GM21529 (cell line): ENCODE data around the gene ALDH3B2.
"Not testable (repeated sequence)": the region's sequence is repeated elsewhere in the genome, so short reads cannot be mapped to it uniquely, and the experiment has no call there.

Experiments used
- ATAC-seq: cut with Tn5 transposase; IDR thresholded peaks from one replicate; pipeline ENCODE4 v1.9.1; 2021; ENCODE audit not compliant: unreplicated experiment

The ALDH3B2 gene

GRCh38 chr11:67685641-67686332, 11.4 kb upstream of the ALDH3B2 start:
- not testable (repeated sequence) for ATAC-seq

GRCh38 chr11:67682126-67683034, 8.0 kb upstream of the ALDH3B2 start:
- ATAC-seq: not testable (repeated sequence)

- ATAC-seq: no peak
Measured at GRCh38 chr11:67680696-67681470, 6.5 kb upstream of the ALDH3B2 start.

GRCh38 chr11:67675058-67675747, 780 bp upstream of the ALDH3B2 start:
- ATAC-seq: no peak

- no peak for ATAC-seq
Measured at GRCh38 chr11:67673902-67674301, 521 bp downstream of the ALDH3B2 start.

DNA sequence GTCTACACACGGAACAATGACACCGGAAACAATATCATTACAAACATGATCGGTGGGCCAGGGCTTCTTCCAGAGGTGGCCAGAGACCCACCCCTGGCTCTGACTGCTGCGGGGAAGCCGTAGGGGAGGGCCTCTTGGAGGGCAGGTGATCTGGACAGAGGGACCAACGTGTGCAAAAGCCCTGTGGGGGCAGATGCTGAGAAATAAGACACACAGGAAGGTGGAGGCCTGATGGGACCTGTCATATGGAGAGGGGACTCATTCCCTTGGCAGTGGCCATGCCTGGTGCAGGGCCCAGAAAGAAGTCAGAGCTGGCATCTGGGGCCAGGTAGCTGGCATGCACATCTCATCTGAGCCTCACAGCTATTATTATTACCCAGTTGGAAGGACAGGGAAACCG, 1.1 kb downstream of the ALDH3B2 start:
- ATAC-seq: no peak

- ATAC-seq: no peak
Measured at GRCh38 chr11:67671211-67671520, 3.3 kb downstream of the ALDH3B2 start.

DNA sequence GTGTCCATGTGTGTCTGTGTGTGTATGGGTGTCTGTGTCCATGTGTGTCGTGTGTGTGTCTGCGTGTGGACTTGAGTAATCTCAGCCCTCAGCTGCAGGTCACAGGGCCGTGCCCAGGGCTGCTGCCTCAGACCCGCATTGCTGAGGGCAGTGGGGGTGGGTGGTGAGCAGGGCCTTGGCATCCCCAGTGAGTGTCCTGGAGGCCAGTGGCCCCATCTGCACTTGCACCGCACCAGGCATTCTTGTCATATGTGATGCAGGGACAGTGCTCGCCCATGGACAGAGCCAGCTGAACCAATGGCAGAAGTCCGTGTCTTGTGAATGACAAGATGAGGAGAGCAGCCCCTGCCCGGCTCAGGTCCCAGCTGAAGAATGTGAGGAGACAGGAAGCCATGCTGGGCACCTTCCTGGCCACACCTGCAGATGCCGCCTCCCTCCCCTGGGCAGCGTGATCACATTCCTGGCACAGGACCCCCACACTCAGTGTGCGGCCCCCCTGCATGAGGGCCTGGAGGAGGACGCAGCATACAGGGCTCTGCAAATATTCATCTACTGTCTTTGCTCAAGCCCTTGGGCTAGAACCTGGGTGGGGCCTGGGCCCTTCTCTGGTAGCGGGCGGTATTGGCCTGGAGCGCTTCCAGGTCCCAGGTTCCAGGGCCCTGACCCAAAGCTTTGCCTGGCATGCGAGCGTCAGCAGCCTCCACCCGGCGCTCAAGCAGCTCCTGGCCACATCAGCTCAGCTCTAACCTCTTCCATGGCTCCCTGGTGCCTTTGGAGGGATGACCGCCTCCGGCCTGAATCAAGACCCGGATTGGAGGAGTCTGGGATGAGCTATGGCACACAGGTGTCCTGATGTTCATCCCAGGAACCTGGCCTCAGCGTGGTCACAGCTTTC, 3.9 kb downstream of the ALDH3B2 start:
- ATAC-seq: no peak

DNA sequence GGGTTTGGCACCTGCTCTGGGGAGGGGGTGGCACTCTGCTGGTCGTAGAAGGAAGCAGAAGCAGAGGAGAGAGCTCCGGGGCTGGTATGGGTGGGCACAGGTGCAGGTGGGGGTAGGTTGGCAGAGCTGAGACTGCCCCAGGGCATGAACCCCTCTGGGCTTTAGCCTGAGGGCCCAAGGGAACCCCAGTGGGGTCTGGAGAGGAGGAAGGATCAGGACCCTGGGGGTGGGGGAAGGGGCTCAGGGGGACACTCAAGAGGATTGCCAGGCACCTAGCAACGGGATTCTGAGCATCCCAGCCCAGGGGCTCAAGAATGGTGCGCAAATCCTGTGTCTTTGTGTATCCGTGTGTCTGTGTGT, 6.3 kb downstream of the ALDH3B2 start:
- no peak for ATAC-seq

DNA sequence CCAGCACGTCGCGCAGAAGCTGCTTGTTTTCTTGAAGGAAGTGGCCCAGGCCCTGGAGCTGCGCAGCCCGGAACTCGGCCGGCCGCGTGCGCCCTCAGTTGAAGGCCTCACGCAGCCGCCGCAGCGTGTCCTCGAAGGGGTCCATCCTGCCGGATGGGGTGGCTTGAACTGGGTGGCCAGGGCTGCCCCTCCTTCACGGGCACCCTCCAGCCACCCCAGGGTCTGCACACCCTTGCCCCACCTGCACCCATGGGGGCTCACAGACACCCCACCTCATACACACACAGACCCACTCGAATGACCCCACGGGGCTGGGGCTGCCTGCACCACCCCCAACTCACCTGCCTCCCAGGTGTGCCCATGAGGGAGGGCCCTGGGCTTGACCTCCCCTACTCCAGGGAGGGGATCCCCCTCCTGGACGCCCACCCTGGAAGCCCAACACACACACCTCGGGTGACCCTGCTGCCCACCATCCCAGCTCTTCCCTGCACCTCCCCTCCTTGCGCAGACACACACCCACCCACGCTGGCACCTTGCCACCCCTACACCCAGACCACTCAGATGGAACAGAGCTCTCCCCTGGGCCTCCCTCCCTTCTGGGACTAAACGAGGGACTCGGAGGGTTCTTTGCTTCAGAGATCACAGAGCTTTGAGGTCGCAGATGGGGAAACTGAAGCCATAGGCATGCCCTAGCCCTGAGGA, 6.8 kb downstream of the ALDH3B2 start:
- ATAC-seq: no peak

DNA sequence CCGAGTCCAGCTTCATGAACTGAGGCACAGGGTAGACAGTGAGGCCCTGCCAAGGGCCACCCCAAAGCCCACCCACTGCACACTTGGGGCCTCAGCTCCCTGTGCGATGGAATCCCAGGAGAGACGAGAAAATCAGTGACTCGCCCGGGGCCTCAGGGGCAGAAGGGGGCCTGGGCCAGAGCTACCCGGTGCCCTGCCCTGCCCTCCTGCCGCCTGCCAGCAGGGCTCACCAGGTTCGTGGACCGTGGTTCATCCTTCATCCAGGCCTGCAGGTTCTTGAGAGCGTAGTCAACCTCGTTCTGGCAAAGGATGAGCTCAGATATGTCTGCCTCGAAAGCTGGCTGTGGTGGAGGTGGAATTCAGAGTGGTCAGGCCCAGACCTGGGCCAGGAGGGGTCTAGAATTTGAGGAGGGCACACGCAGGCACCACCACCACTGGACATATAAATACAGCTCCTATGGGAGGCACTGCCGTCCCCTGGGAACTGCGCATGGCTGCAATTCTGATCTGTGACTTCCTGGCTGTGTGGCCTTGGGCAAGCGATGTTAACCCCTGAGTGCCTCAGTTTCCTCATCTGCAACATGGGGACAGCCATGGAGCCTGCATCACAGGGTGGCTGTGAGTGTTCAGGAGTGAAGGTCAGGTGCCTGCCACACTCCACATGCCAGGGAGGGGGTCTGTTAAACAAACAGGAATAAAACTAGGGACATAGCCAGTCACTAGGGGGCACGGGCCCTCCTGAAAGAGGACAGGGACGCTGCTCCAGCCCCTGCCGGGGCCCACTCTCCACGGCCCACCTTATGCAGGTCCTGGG, 7.5 kb downstream of the ALDH3B2 start:
- ATAC-seq: no peak

GRCh38 chr11:67666303-67666645, 8.1 kb downstream of the ALDH3B2 start:
- ATAC-seq: no peak

DNA sequence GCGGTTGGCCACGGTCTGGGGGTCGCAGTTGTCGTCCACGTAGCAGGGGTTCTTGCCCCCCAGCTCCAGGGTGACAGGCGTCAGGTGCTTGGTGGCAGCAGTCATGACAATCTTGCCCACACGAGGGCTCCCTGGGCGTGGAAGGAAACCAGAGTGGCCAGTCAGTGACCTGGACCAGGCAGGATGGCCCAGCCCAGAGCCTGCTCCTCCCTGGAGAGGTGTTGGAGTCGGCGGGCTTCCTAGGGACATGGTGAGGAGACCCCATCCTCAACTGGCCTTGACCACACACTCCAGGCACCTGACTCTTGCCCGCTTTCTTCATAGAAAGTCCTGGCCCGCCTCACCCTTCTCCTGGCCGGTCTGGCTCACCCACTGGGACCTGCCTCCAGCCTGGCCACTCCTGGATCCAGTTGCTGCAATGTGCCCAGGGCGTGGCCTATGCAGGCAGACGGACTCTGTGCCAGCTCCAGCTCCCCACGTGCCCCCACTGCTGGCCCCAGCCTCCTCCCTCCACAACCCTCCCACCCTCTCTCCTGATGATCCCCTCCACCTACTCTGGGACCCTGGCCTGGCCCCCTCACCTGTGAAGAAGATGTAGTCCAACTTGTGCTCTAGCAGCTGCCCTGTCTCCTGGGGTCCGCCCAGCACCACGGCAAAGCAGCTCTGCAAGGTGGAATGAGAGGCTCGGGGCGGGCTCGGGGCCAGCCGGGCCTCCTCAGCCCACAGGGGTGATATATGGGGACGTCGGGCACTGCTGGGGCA, 8.7 kb downstream of the ALDH3B2 start:
- no peak for ATAC-seq

DNA sequence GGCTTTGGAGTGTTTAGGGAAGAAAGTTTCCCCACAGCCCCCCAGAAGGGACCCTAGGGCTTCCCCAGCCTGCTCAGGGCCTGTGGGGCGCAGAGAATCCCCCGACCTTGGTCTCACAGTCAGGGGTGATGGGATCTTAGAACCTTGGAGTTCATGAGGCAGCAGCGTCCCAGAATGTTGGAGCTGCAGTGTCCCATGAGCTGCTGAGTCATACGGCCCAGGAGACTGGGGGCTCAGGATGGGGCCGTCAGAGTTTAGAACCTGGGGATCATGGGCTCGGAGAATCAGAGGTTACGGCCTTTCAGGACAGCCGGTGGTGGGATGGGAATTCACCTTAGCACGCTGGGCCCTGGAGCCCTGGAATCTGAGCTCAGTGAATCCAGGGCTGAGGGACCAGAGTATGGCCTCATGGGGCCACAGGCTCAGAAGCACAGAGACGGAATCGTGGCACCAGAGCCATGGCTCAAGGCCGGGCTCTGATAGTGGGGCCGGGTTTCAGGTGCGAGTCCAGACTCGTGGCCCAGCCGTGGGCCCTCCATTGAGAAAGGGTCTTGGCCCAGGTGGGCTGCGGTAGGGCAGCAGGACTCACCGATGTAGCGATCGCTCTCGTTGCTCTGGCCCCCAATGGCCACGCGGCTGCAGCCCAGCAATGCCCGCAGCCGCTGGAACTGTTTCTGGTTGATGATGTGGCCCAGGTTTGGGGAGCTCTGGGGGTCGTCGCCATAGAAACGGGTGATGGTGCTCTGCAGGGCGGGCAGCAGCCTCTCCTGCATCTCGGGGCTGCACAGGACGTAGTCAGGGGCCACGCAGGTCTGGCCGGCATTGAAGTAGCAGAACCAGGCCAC, 9.5 kb downstream of the ALDH3B2 start:
- no peak for ATAC-seq

DNA sequence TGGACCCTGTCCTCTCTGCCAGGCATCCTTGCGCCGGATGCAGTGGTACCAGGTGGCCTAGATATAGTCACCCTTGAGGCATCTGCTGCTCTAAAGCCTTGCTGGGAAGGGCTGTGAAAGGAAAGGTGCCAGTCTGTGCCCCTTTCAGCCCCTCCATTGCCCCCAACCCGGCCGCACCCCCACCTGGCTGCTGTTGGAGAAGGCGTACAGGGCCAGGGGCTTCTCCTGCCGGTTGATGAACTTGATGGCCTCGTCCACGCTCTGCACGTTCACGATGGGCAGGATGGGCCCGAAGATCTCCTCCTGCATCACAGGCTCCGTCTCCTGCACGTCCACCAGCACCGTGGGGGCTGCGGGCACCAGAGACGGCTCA, 10.2 kb downstream of the ALDH3B2 start:
- ATAC-seq: no peak

DNA sequence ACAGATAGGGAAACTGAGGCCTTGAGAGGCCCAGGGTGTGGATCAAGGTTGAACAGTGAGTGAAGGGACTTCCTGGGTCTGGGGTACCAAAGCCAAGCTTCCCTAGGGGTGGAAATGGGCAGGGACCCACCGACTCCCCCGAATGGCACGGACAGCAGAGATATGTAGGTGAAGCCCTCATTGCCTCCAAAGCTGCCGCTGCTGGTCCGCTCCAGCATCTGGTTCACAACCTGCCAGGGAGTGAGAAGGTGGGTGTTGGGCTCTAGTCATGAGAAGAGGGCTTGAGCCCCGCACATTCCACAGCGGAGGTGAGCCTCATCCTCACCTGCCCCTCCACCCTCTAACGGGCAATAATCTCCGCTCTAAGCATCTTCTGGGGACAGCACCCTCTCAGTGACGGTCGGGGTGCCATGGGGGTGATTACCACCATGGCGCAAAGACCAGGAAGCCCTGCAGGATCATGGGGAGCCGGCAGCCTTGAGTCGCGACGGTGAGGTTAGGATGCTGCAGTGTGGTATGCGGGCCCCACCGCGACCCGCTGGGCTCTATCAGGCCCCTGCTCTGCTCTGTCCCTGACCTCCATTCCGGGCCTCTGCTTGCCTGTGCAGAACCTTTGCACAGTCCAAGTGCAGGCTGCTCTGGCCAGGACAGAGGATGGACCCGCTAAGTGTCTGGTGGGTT, 10.8 kb downstream of the ALDH3B2 start:
- no peak for ATAC-seq
